ENCODE data around the gene YDJC.

- TF ChIP-seq POLR2A (IDR thresholded peaks at IDR 0.05), result no peak
- no peak for TF ChIP-seq CTCF (IDR thresholded peaks at IDR 0.05)
Observed at GRCh38 chr22:21636629-21637218, 6.9 kb upstream of the YDJC start.
